Aorta (tissue), 5 donors: ENCODE results near the gene BICRAL. TPM values are rescaled to one million over a fixed set of nuclear protein-coding genes. Genes with fewer than 3 reads are reported as not detected.

Experiments used
- ATAC-seq: fragments of 200-7000 bp; cut with Tn5 transposase; one replicate; pipeline ENCODE4 v1.9.1; 2022; ENCODE audit warnings: moderate library complexity; ENCODE audit not compliant: low FRiP score
- DNase-seq, 2 donors: peaks; one replicate each; pipeline ENCODE4 v3.0.0-alpha.2; 2020
- H3K27ac ChIP-seq, 2 donors: one replicate each; pipeline ENCODE4 v1.5.1; 2013; ENCODE audit warnings: low read length in 2 of 2, mild to moderate bottlenecking in 2 of 2, moderate library complexity in 2 of 2, control low read depth in 1 of 2, inconsistent platforms in 1 of 2, low read depth in 1 of 2
- H3K27me3 ChIP-seq, 2 donors: one replicate each; pipeline ENCODE4 v1.6.1; 2013; ENCODE audit warnings: control low read depth in 1 of 2, low read length in 1 of 2, mild to moderate bottlenecking in 1 of 2, moderate library complexity in 1 of 2; ENCODE audit not compliant: insufficient read depth in 2 of 2, control insufficient read depth in 1 of 2
- H3K36me3 ChIP-seq, 2 donors: one replicate each; pipeline ENCODE4 v1.6.1; 2013; ENCODE audit warnings: control low read depth in 1 of 2, low read length in 1 of 2, mild to moderate bottlenecking in 1 of 2; ENCODE audit not compliant: insufficient read depth in 2 of 2, control insufficient read depth in 1 of 2
- H3K4me1 ChIP-seq, 2 donors: one replicate each; pipeline ENCODE4 v1.6.1; 2013; ENCODE audit warnings: low read length in 2 of 2, control low read depth in 1 of 2, mild to moderate bottlenecking in 1 of 2, moderate library complexity in 1 of 2; ENCODE audit not compliant: insufficient read depth in 2 of 2, control insufficient read depth in 1 of 2
- H3K4me3 ChIP-seq, 2 donors: one replicate each; pipeline ENCODE4 v1.5.1; 2013; ENCODE audit warnings: low read length in 2 of 2, control low read depth in 1 of 2, mild to moderate bottlenecking in 1 of 2
- H3K9me3 ChIP-seq: one replicate; pipeline ENCODE4 v1.6.1; 2013; ENCODE audit warnings: mild to moderate bottlenecking, low read length; ENCODE audit not compliant: control insufficient read depth
- WGBS, 2 donors: extraction: QIAGEN DNeasy Blood & Tissue Kit; methylation state at CpG; one replicate each; pipeline ENCODE4 v1.1.7; 2013; 5-methylcytosine and 5-hydroxymethylcytosine counted together
- intact Hi-C, 2 donors: fragments of 100-400 bp; cut with DNase I; formaldehyde crosslinking; loops; one replicate each; pipeline versions ENCODE4 v1.14.2 to v1.15.0; 2022
- polyA plus RNA-seq, 2 donors: library from polyadenylated mRNA; stranded (reverse); fragments of 200-250 nt; gene quantifications; one replicate each; pipeline ENCODE4 v1.2.3, GENCODE V29; 2013
- total RNA-seq, 2 donors: library from RNA; stranded (reverse); fragmentation: NEBNext Ultra II Directional; extraction: Animal tissue kit (Norgen Biotek cat#: 25700); gene quantifications; one replicate each; pipeline ENCODE4 v1.2.1, GENCODE V29; 2021
- donor health status: healthy with polysubstance abuse.
- donor health status: Bipolar disorder and iron deficiency.
- donor health status: DM: no; HTN: no; CAD: no.
- donor health status: DM: no; HTN: no; CAD: no.
- donor health status: DM: yes; HTN: yes; CAD: no.

BICRAL gene
- total and polyA plus RNA-seq, 4 donors: 4.8 to 21.1 (median 11.5) TPM

GRCh38 chr6:42758756-42759430 is 23.0 kb upstream of the BICRAL start:
- no peak for DNase-seq
- H3K27ac ChIP-seq: no peak overlapping the region
- H3K27me3 ChIP-seq: no peaks in the 10 kb centered on the region
- H3K36me3 ChIP-seq: peaks cover 0 to 2% of the 10 kb centered on the region in 2 donors
- ATAC-seq: no peak
- no peaks in the 10 kb centered on the region for H3K4me1 ChIP-seq
- intact Hi-C loops: no loop called here
- H3K4me3 ChIP-seq: no peak overlapping the region
- no peaks in the 10 kb centered on the region for H3K9me3 ChIP-seq
- 87 to 91% methylated on average over 3 of the region's 3 CpGs for WGBS, 2 donors

GRCh38 chr6:42761287-42762067 is 20.4 kb upstream of the BICRAL start:
- Histone ChIP-seq H3K9me3 (no peaks in the 10 kb centered on the region), H3K27ac (no peak overlapping the region), H3K36me3 (peaks cover 0 to 2% of the 10 kb centered on the region in 2 donors), H3K27me3 (no peaks in the 10 kb centered on the region), H3K4me1 (no peaks in the 10 kb centered on the region), H3K4me3 (no peak overlapping the region)
- ATAC-seq: no peak
- WGBS, 2 donors: 83 to 88% methylated on average over 8 of the region's 8 CpGs
- intact Hi-C loops: no loop called here
- DNase-seq: no peak

GRCh38 chr6:42762426-42762859 is 19.4 kb upstream of the BICRAL start:
- no peak for DNase-seq
- no peak overlapping the region for H3K4me3 ChIP-seq
- no peaks in the 10 kb centered on the region for H3K27me3 ChIP-seq
- H3K27ac ChIP-seq: no peak overlapping the region
- H3K9me3 ChIP-seq: no peaks in the 10 kb centered on the region
- no peak for ATAC-seq
- WGBS, 2 donors: 85 to 95% methylated on average over 3 of the region's 3 CpGs
- peaks cover 0 to 2% of the 10 kb centered on the region in 2 donors for H3K36me3 ChIP-seq
- intact Hi-C loops: no loop called here
- H3K4me1 ChIP-seq: no peaks in the 10 kb centered on the region

GRCh38 chr6:42762950-42763349 is 18.9 kb upstream of the BICRAL start:
- Histone ChIP-seq H3K36me3 (peaks cover 0 to 2% of the 10 kb centered on the region in 2 donors), H3K4me3 (no peak overlapping the region), H3K4me1 (no peaks in the 10 kb centered on the region), H3K27ac (no peak overlapping the region), H3K9me3 (no peaks in the 10 kb centered on the region), H3K27me3 (no peaks in the 10 kb centered on the region)
- DNase-seq (no peak), ATAC-seq (no peak)
- WGBS, 2 donors: 85 to 88% methylated on average over 3 of the region's 3 CpGs
- intact Hi-C loops: no loop called here

- WGBS, 2 donors: 89 to 90% methylated on average over 9 of the region's 9 CpGs
- ATAC-seq: no peak
Measured at GRCh38 chr6:42764911-42765648, 16.8 kb upstream of the BICRAL start.

GRCh38 chr6:42766163-42766670 is 15.6 kb upstream of the BICRAL start:
- intact Hi-C loops: no loop called here
- no peak overlapping the region for H3K27ac ChIP-seq
- no peak for DNase-seq
- H3K27me3 ChIP-seq: no peaks in the 10 kb centered on the region
- H3K4me3 ChIP-seq: no peak overlapping the region
- no peaks in the 10 kb centered on the region for H3K4me1 ChIP-seq
- WGBS, 2 donors: 87 to 90% methylated on average over 5 of the region's 5 CpGs
- ATAC-seq: no peak
- H3K9me3 ChIP-seq: no peaks in the 10 kb centered on the region
- no peaks in the 10 kb centered on the region for H3K36me3 ChIP-seq

More at GRCh38 chr6:42764911-42765648, 16.8 kb upstream of the BICRAL start:
- no peaks in the 10 kb centered on the region for H3K27me3 ChIP-seq
- no peaks in the 10 kb centered on the region for H3K4me1 ChIP-seq
- H3K9me3 ChIP-seq: no peaks in the 10 kb centered on the region
- H3K4me3 ChIP-seq: no peak overlapping the region
- H3K27ac ChIP-seq: no peak overlapping the region
- DNase-seq: no peak
- intact Hi-C loops: no loop called here
- peaks cover 0 to 2% of the 10 kb centered on the region in 2 donors for H3K36me3 ChIP-seq

GRCh38 chr6:42769051-42769450 is 12.8 kb upstream of the BICRAL start:
- no peaks in the 10 kb centered on the region for H3K27me3 ChIP-seq
- DNase-seq (no peak), ATAC-seq (no peak)
- no peaks in the 10 kb centered on the region for H3K36me3 ChIP-seq
- H3K4me3 ChIP-seq: no peak overlapping the region
- intact Hi-C loops: no loop called here
- no peaks in the 10 kb centered on the region for H3K4me1 ChIP-seq
- no peak overlapping the region for H3K27ac ChIP-seq
- no peaks in the 10 kb centered on the region for H3K9me3 ChIP-seq
- WGBS, 2 donors: 94 to 99% methylated on average over 4 of the region's 4 CpGs

- 93 to 96% methylated on average over 2 of the region's 2 CpGs for WGBS, 2 donors
- Histone ChIP-seq H3K4me1 (no peaks in the 10 kb centered on the region), H3K9me3 (no peaks in the 10 kb centered on the region), H3K27ac (no peak overlapping the region), H3K4me3 (no peak overlapping the region), H3K27me3 (no peaks in the 10 kb centered on the region), H3K36me3 (no peaks in the 10 kb centered on the region)
- DNase-seq (no peak), ATAC-seq (no peak)
- intact Hi-C loops: no loop called here
Measured at GRCh38 chr6:42769836-42770235, 12.0 kb upstream of the BICRAL start.
